Prostate gland (tissue), 2 donors: Measurements from ENCODE around the gene PDE4D.

Source experiments
- POLR2A ChIP-seq: fragments of 450-650 bp; IDR thresholded peaks from one replicate; pipeline ENCODE4 v1.6.1; 2016; ENCODE audit warnings: antibody characterized with exemption, mild to moderate bottlenecking
- POLR2AphosphoS5 ChIP-seq: sonication (generic); formaldehyde crosslinking; IDR thresholded peaks from one replicate; pipeline ENCODE4 v1.6.1; 2017; ENCODE audit warnings: antibody characterized with exemption
- TF ChIP-seq, protein P1 (sequence below), 4 experiments: fragments of 200-600 bp in 2 of 4; fragments of 450-650 bp in 2 of 4; sonication (generic) in 2 of 4; IDR thresholded peaks; 1 replicate in 3 of 4; 2 replicates in 1 of 4; pipeline ENCODE4 v1.5.1; 2016 to 2019; ENCODE audit warnings: antibody characterized with exemption in 4 of 4, mild to moderate bottlenecking in 2 of 4, moderate library complexity in 2 of 4

DNA sequence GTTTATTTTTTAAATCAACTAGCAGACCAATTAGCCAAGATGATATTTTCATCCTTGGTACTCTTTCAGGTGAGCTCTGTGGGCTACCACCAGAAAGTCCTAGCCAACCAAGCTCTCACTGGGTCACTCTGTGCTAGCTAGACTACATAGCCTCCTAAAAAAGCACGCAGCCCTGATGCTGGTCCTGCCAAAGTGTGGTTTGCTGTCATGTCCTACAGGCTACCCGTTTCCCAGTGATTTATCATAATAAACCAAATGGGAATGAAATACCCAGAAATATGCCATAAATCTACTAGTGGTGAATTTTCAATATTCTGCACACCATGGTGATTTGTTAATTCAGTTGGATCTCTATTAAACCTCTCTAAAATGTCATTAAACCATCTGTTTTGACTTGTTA is 829.2 kb downstream of the PDE4D start:
- TF ChIP-seq, protein P1, sequence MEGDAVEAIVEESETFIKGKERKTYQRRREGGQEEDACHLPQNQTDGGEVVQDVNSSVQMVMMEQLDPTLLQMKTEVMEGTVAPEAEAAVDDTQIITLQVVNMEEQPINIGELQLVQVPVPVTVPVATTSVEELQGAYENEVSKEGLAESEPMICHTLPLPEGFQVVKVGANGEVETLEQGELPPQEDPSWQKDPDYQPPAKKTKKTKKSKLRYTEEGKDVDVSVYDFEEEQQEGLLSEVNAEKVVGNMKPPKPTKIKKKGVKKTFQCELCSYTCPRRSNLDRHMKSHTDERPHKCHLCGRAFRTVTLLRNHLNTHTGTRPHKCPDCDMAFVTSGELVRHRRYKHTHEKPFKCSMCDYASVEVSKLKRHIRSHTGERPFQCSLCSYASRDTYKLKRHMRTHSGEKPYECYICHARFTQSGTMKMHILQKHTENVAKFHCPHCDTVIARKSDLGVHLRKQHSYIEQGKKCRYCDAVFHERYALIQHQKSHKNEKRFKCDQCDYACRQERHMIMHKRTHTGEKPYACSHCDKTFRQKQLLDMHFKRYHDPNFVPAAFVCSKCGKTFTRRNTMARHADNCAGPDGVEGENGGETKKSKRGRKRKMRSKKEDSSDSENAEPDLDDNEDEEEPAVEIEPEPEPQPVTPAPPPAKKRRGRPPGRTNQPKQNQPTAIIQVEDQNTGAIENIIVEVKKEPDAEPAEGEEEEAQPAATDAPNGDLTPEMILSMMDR (IDR thresholded peaks at IDR 0.05): no peak
- TF ChIP-seq POLR2A (no peak), POLR2AphosphoS5 (no peak)
